Activated CD4-positive, alpha-beta T cell treated with anti-CD3 and anti-CD28 coated beads, Interleukin-2, amount 50 U/mL, for 1 hour (primary cell): ENCODE measurements around the gene FBXL17.

Experiments
- DNase-seq: peaks from one replicate; pipeline ENCODE4 v3.0.0-alpha.2; 2020

Gene FBXL17

GRCh38 chr5:107982703-107983425, 399.0 kb downstream of the FBXL17 start:
- DNase-seq: no peak

- no peak for DNase-seq
Observed at GRCh38 chr5:107980923-107981692, 400.8 kb downstream of the FBXL17 start.

GRCh38 chr5:107979900-107980299, 402.0 kb downstream of the FBXL17 start:
- DNase-seq: no peak

GRCh38 chr5:107979291-107979690, 402.6 kb downstream of the FBXL17 start:
- no peak for DNase-seq

GRCh38 chr5:107977550-107978071, 404.3 kb downstream of the FBXL17 start:
- DNase-seq: no peak

DNA sequence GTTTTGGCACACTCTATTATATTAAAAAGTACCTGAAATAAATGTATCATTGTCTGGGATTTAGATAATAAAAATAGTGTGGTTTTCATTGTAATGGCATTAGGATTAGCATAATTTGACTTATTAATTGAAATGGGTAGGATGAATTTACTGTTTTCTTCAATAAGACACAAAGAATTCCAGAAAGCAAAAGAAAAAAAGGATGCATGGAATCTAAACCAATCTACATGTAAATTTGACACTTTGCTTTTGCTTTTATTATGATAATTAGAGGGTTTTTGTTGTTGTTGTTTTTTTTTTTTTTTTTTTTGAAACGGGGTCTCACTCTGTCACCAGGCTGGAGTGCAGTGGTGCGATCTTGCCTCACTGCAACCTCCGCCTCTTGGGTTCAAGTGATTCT, 406.3 kb downstream of the FBXL17 start:
- no peak for DNase-seq

DNA sequence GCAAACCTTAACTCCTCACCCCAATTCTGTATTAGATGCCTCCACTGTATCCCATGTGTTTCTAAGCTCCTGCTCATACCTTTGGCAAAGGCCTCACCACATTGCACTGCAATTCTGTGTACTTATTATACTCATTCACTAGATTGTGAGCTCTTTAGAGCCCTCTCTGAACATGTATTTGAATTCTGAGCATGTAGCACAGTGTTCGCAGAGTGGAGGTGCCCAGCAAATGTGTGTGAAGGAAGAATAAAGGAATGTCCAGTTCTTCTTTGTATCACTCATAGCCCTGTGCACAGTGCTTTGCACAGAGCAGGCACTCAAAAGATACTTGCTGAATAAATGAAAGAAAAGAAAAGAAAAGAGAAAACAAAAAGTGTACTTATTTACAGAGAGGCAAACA, 410.1 kb downstream of the FBXL17 start:
- DNase-seq: no peak

DNA sequence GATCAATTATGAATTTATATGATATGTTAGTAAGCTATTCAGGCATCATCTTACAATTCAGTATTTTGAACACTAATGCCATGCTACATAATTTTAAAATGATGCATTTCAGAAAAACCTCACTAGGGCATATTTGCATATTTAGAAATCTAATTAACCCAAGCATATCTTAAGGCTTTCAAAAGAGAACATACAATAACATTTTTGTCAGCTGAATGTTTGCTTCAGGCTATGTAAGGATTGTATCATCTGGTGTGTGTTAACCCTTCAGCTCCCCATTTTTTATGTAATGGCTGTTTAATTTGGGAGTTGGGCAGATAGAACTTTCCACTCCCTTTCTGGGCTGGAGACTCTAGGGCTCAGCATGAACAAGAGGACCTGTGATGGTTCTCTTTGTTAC, 412.1 kb downstream of the FBXL17 start:
- no peak for DNase-seq

- DNase-seq: no peak
Observed at GRCh38 chr5:107968998-107969397, 412.9 kb downstream of the FBXL17 start.

GRCh38 chr5:107968406-107968843, 413.5 kb downstream of the FBXL17 start:
- no peak for DNase-seq

DNA sequence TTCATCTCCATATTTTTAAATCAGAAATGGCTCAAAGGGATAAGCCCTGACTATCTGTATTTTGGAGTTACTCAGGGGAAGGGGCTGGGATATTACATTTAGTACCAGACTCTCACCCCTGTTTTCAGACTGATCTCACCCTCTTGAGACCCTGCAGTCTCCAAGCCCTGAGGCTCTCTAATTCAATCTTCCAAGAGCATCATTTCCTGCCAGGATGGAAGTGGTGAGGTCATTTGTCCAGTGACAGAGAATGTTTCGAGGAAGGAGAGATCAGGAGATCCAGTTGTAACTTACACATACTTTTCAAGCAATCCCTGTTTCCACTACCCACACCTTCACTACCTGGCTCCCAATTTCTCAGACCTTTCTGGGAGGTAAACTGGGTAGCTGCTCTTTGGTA, 415.7 kb downstream of the FBXL17 start:
- no peak for DNase-seq

- DNase-seq: no peak
Observed at GRCh38 chr5:107964722-107965121, 417.2 kb downstream of the FBXL17 start.

- DNase-seq: no peak
Observed at GRCh38 chr5:107959573-107960279, 422.2 kb downstream of the FBXL17 start.

GRCh38 chr5:107958861-107959260, 423.0 kb downstream of the FBXL17 start:
- DNase-seq: no peak

DNA sequence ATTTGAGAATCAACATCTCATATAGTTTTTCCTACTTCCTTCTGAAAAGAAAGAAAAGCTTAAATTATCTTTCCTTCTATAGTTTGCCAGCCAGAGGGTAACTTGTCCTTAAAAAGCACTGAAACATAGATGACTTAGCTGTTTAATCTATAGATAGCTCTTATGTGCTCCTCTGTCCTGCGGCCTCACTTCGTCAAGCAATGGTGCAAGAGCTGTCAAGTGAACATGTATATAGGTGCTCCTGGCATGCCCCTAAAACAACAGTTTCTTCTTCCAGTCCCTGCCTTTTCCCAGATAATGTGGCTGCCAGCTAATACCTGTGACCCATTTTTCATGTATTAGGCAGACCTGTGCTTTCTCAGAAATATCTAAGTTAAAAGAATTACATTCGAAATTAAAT, 423.5 kb downstream of the FBXL17 start:
- no peak for DNase-seq

- no peak for DNase-seq
Observed at GRCh38 chr5:107957051-107957450, 424.8 kb downstream of the FBXL17 start.

DNA sequence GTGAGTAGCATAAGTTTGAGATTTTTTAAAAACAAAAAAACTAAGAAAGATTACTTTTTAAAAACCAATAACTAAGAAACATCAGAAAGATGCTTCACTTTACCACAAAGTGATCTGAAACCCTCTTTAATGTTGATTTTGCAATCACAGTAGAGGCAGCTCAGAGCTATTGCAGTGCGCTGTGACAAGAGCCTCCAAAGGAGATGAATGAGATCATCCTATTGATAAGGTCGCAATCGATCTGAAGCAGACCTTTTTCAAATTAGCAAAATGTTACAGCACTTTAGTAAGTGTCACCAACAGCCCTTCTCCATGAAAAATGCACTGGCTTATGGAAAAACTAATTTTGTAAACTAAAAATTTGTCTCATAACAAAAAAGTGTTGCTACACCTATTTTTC, 426.6 kb downstream of the FBXL17 start:
- DNase-seq: no peak

- DNase-seq: no peak
Observed at GRCh38 chr5:107954254-107954653, 427.6 kb downstream of the FBXL17 start.

- DNase-seq: no peak
Observed at GRCh38 chr5:107952450-107952849, 429.4 kb downstream of the FBXL17 start.

DNA sequence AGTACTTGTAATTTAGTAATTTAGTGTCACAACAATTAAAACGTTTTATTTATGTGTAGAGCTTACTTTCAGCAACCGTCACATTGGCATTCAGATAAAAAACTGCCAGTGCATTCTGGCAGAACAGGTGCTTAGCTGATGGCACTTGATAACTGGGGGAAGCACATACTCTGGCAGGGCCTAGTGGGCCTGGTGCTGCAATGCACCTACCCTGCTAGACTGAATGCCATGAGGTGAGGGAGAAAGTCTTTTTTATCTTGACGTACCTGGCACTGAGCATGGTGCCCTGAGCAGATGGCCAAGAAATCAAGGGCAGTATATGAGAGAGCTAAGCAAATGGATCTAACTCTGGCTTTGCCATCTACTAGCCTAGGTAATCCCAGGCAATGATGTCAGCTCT, 430.6 kb downstream of the FBXL17 start:
- no peak for DNase-seq

GRCh38 chr5:107950776-107951175, 431.1 kb downstream of the FBXL17 start:
- no peak for DNase-seq

- no peak for DNase-seq
Observed at GRCh38 chr5:107949688-107950341, 432.1 kb downstream of the FBXL17 start.

DNA sequence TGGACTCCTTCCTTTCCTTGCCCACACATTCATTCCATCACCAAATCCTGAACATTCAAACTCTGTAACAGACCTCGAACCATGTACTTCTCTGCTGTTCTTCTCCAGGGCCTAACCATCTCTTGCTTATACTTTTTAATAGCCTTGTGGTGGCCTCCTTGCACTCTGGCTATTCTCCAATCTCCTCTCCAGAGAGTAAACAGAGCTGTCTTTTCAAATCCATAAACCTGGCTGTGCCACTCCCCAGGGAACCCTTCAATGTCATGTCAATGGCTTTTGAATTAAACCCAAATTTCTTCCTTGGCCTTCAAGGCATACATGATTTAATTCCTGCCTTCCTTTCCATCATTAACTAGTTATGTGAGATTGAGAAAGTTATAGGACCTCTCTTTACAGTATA, 433.5 kb downstream of the FBXL17 start:
- DNase-seq: no peak
